Sigmoid colon (tissue), 7 donors: ENCODE data around the gene CXCL5. TPM values are rescaled to one million over a fixed set of nuclear protein-coding genes. Genes with fewer than 3 reads are reported as not detected.
"Not testable (repeated sequence)": the region's sequence is repeated elsewhere in the genome, so short reads cannot be mapped to it uniquely, and the experiment has no call there.

ENCODE experiments used
- DNase-seq: peaks from one replicate; pipeline ENCODE4 v3.0.0-alpha.2; 2019
- H3K27ac ChIP-seq, 4 donors: fragments of 200-600 bp; sonication (generic); one replicate each; pipeline ENCODE4 v1.5.1; 2016 to 2019; ENCODE audit warnings: mild to moderate bottlenecking in 1 of 4
- H3K27me3 ChIP-seq, 3 donors: fragments of 200-600 bp; sonication (generic); one replicate each; pipeline ENCODE4 v1.5.1; 2019; ENCODE audit warnings: mild to moderate bottlenecking in 1 of 3
- H3K36me3 ChIP-seq, 4 donors: fragments of 200-600 bp; sonication (generic); one replicate each; pipeline ENCODE4 v1.5.1; 2016 to 2019
- H3K4me1 ChIP-seq, 4 donors: fragments of 200-600 bp; sonication (generic); one replicate each; pipeline ENCODE4 v1.5.1; 2017 to 2019
- H3K4me3 ChIP-seq, 4 donors: fragments of 200-600 bp; sonication (generic); one replicate each; pipeline ENCODE4 v1.5.1; 2017 to 2019; ENCODE audit warnings: mild to moderate bottlenecking in 2 of 4, moderate library complexity in 1 of 4
- H3K9me3 ChIP-seq, 4 donors: fragments of 200-600 bp in 3 of 4; sonication (generic) in 3 of 4; one replicate each; pipeline versions ENCODE4 v1.5.1 to v1.6.1; 2013 to 2019
- EP300 ChIP-seq, 4 donors: sonication (generic); formaldehyde crosslinking; IDR thresholded peaks; one replicate each; pipeline ENCODE4 v1.6.1; 2017; ENCODE audit warnings: antibody characterized with exemption in 4 of 4
- POLR2A ChIP-seq, 2 donors: fragments of 450-650 bp; IDR thresholded peaks; one replicate each; pipeline ENCODE4 v1.6.1; 2016; ENCODE audit warnings: antibody characterized with exemption in 2 of 2, mild to moderate bottlenecking in 2 of 2, moderate library complexity in 2 of 2
- POLR2AphosphoS5 ChIP-seq, 4 donors: sonication (generic); formaldehyde crosslinking; IDR thresholded peaks; one replicate each; pipeline ENCODE4 v1.6.1; 2017; ENCODE audit warnings: antibody characterized with exemption in 4 of 4
- WGBS, 2 donors: extraction: QIAGEN DNeasy Blood & Tissue Kit; methylation state at CpG; one replicate each; pipeline ENCODE4 v1.1.7; 2013; 5-methylcytosine and 5-hydroxymethylcytosine counted together
- intact Hi-C: fragments of 100-400 bp; cut with DNase I; formaldehyde crosslinking; loops from one replicate; pipeline ENCODE4 v1.15.1; 2023
- polyA plus RNA-seq, 3 donors: library from polyadenylated mRNA; stranded (reverse); fragments of 200-250 nt; gene quantifications; one replicate each; pipeline ENCODE4 v1.2.3, GENCODE V29; 2013
- total RNA-seq, 4 donors: library from RNA; depleted of rRNA; stranded (reverse); fragments of >200 nt; gene quantifications; one replicate each; pipeline ENCODE4 v1.1.0, GENCODE V29; 2016
- TF ChIP-seq, protein P1 (sequence below), 4 experiments: fragments of 450-650 bp in 3 of 4; fragments of 200-600 bp in 1 of 4; IDR thresholded peaks; one replicate each; pipeline ENCODE4 v1.5.1; 2016 to 2019; ENCODE audit warnings: antibody characterized with exemption in 4 of 4, mild to moderate bottlenecking in 3 of 4, moderate library complexity in 2 of 4
- donor health status: healthy with polysubstance abuse.
- donor health status: Bipolar disorder and iron deficiency.
- donor health status: healthy.

The CXCL5 gene
- total and polyA plus RNA-seq, 7 donors: 0.83 to 0.92 TPM; not detected in 5

GRCh38 chr4:73984736-73985527, 13.5 kb downstream of the CXCL5 start:
- WGBS, 2 donors: 90 to 92% methylated on average over 4 of the region's 4 CpGs
- peaks cover 0 to 3% (median 0%) of the 10 kb centered on the region in 3 donors for H3K27me3 ChIP-seq
- H3K36me3 ChIP-seq: no peaks in the 10 kb centered on the region
- intact Hi-C loops: no loop called here
- no peaks in the 10 kb centered on the region for H3K9me3 ChIP-seq
- H3K4me3 ChIP-seq: no peak overlapping the region
- DNase-seq: no peak
- H3K27ac ChIP-seq: no peak overlapping the region
- H3K4me1 ChIP-seq: peaks cover 0 to 3% (median 0%) of the 10 kb centered on the region in 4 donors
- no peak for TF ChIP-seq POLR2A (IDR thresholded peaks at IDR 0.05)
- no peak for TF ChIP-seq EP300 (IDR thresholded peaks at IDR 0.05)
- TF ChIP-seq POLR2AphosphoS5 (IDR thresholded peaks at IDR 0.05): no peak
- TF ChIP-seq, protein P1, sequence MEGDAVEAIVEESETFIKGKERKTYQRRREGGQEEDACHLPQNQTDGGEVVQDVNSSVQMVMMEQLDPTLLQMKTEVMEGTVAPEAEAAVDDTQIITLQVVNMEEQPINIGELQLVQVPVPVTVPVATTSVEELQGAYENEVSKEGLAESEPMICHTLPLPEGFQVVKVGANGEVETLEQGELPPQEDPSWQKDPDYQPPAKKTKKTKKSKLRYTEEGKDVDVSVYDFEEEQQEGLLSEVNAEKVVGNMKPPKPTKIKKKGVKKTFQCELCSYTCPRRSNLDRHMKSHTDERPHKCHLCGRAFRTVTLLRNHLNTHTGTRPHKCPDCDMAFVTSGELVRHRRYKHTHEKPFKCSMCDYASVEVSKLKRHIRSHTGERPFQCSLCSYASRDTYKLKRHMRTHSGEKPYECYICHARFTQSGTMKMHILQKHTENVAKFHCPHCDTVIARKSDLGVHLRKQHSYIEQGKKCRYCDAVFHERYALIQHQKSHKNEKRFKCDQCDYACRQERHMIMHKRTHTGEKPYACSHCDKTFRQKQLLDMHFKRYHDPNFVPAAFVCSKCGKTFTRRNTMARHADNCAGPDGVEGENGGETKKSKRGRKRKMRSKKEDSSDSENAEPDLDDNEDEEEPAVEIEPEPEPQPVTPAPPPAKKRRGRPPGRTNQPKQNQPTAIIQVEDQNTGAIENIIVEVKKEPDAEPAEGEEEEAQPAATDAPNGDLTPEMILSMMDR (IDR thresholded peaks at IDR 0.05): no peak

GRCh38 chr4:73981175-73981574, 17.3 kb downstream of the CXCL5 start:
- H3K4me1 ChIP-seq, H3K27me3 ChIP-seq, H3K27ac ChIP-seq, H3K9me3 ChIP-seq, H3K36me3 ChIP-seq, H3K4me3 ChIP-seq, intact Hi-C loops, DNase-seq: not testable (repeated sequence)
- 92 to 93% methylated on average over 7 of the region's 7 CpGs for WGBS, 2 donors

GRCh38 chr4:73979407-73979957, 19.0 kb downstream of the CXCL5 start:
- 92 to 95% methylated on average over 3 of the region's 3 CpGs for WGBS, 2 donors
- intact Hi-C loops: no loop called here
- no peak overlapping the region for H3K4me3 ChIP-seq
- H3K9me3 ChIP-seq: peaks cover 0 to 4% (median 0%) of the 10 kb centered on the region in 4 donors
- H3K36me3 ChIP-seq: no peaks in the 10 kb centered on the region
- TF ChIP-seq EP300 (IDR thresholded peaks at IDR 0.05) (no peak), POLR2AphosphoS5 (IDR thresholded peaks at IDR 0.05) (no peak), POLR2A (IDR thresholded peaks at IDR 0.05) (no peak)
- TF ChIP-seq, protein P1 (IDR thresholded peaks at IDR 0.05): no peak
- peaks cover 0 to 3% (median 0%) of the 10 kb centered on the region in 4 donors for H3K4me1 ChIP-seq
- no peak overlapping the region for H3K27ac ChIP-seq
- DNase-seq: no peak
- peaks cover 0 to 3% (median 0%) of the 10 kb centered on the region in 3 donors for H3K27me3 ChIP-seq

DNA sequence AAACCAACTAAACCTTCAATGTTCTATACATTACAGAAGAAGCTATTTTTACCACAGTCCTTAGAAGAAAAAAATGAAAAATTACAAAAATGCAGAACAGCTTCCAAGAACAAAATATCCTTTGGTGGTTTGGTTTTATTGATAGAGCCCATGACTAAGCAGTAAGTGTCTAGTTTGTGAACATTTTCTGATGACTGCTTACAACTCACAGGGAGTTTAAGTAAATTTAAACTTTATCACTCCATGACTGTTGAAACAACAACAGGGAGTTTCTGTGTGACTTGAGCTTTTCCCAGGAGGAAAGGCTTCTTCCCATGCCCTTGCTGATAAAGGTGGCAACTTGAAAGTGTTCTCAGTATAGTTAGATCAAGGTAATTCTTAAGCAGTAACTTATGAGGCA, 19.6 kb downstream of the CXCL5 start:
- H3K36me3 ChIP-seq: no peaks in the 10 kb centered on the region
- DNase-seq: no peak
- peaks cover 0 to 4% (median 0%) of the 10 kb centered on the region in 4 donors for H3K9me3 ChIP-seq
- TF ChIP-seq, protein P1 (IDR thresholded peaks at IDR 0.05): no peak
- TF ChIP-seq POLR2AphosphoS5 (IDR thresholded peaks at IDR 0.05): no peak
- TF ChIP-seq POLR2A (IDR thresholded peaks at IDR 0.05): no peak
- TF ChIP-seq EP300 (IDR thresholded peaks at IDR 0.05): no peak
- no peak overlapping the region for H3K27ac ChIP-seq
- no peak overlapping the region for H3K4me3 ChIP-seq
- H3K4me1 ChIP-seq: peaks cover 0 to 3% (median 0%) of the 10 kb centered on the region in 4 donors
- intact Hi-C loops: no loop called here
- peaks cover 0 to 3% (median 0%) of the 10 kb centered on the region in 3 donors for H3K27me3 ChIP-seq

DNA sequence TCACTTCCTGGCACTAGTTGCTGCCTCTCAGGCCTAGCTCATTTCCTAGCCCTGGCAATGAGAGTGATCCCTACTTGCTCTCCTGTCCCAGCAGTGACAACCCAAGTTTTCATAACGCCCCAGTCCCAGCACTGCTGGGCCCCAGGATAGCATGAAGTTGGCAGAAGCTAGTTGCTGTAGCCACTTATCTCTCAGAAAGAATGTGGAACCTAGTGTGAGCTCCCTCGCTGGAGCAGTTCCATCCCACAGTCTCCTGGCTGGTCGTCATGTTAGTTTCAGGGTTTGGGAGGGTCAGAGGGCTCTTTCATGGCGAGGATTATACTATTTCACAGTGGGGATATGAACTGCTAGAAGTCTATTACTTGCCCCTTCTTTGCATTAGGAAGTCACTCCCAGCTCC, 21.8 kb downstream of the CXCL5 start:
- TF ChIP-seq, protein P1 (IDR thresholded peaks at IDR 0.05): no peak
- TF ChIP-seq EP300 (IDR thresholded peaks at IDR 0.05): no peak
- no peak for TF ChIP-seq POLR2A (IDR thresholded peaks at IDR 0.05)
- no peak for TF ChIP-seq POLR2AphosphoS5 (IDR thresholded peaks at IDR 0.05)
- WGBS, 2 donors: 80 to 91% methylated on average over 4 of the region's 4 CpGs
- no peak for DNase-seq
- Histone ChIP-seq H3K4me3 (no peak overlapping the region), H3K27me3 (peaks cover 0 to 2% (median 0%) of the 10 kb centered on the region in 3 donors), H3K27ac (no peak overlapping the region), H3K4me1 (peaks cover 0 to 3% (median 0%) of the 10 kb centered on the region in 4 donors), H3K36me3 (no peaks in the 10 kb centered on the region), H3K9me3 (peaks cover 0 to 5% (median 0%) of the 10 kb centered on the region in 4 donors)
- intact Hi-C loops: no loop called here
